PC-3 (cell line): ENCODE data around the gene VPS52. TPM values are rescaled to one million over a fixed set of nuclear protein-coding genes. Genes with fewer than 3 reads are reported as not detected.

Source experiments
- ATAC-seq: fragments of 200-7000 bp; cut with Tn5 transposase; 2 replicates; pipeline ENCODE4 v1.9.1; 2020; ENCODE audit warnings: mild to moderate bottlenecking, moderate library complexity
- BruUV-seq: library from RNA; stranded (reverse); fragments of 400-500 nt; replicated peaks from 2 replicates; lab custom pipeline; 2021; lab: Mats Ljungman, UMichigan
- CTCF ChIA-PET: fragments of 300-600 bp; sonication (Branson Sonifier 250); formaldehyde crosslinking; loops from one replicate; lab custom pipeline; 2022; ENCODE audit warnings: antibody characterized with exemption; lab: Charles Lee
- POLR2A ChIA-PET: fragments of 300-600 bp; sonication (Branson Sonifier 250); formaldehyde crosslinking; loops from one replicate; lab custom pipeline; 2022; ENCODE audit warnings: antibody characterized with exemption; ENCODE audit not compliant: unreplicated experiment; lab: Charles Lee
- DNase-seq: peaks from one replicate; pipeline ENCODE4 v3.0.0-alpha.2; 2015
- H2AFZ ChIP-seq: fragments of 300-600 bp; sonication (generic); 2 replicates; pipeline ENCODE4 v1.6.0; 2016; ENCODE audit warnings: antibody characterized with exemption, low read length
- H3F3A ChIP-seq: fragments of 300-600 bp; sonication (generic); one replicate; pipeline ENCODE4 v1.6.0; 2017; ENCODE audit warnings: antibody characterized with exemption, low read length, control low read depth, mild to moderate bottlenecking; ENCODE audit not compliant: unreplicated experiment
- H3K27ac ChIP-seq: fragments of 300-600 bp; sonication (generic); 2 replicates; pipeline ENCODE4 v1.5.1; 2016; ENCODE audit warnings: mild to moderate bottlenecking, low read length
- H3K27me3 ChIP-seq: fragments of 300-600 bp; sonication (generic); 2 replicates; pipeline ENCODE4 v1.6.1; 2016; ENCODE audit warnings: low read length, mixed read lengths
- H3K36me3 ChIP-seq: fragments of 300-600 bp; sonication (generic); 2 replicates; pipeline ENCODE4 v1.6.1; 2016; ENCODE audit warnings: low read depth, mixed run types, low read length, mixed read lengths
- H3K4me1 ChIP-seq: fragments of 300-600 bp; sonication (generic); 2 replicates; pipeline ENCODE4 v1.5.1; 2016; ENCODE audit warnings: low read length; ENCODE audit not compliant: insufficient read depth
- H3K4me2 ChIP-seq: fragments of 300-600 bp; sonication (generic); 2 replicates; pipeline ENCODE4 v1.6.0; 2016; ENCODE audit warnings: low read length
- H3K4me3 ChIP-seq: fragments of 300-600 bp; sonication (generic); 2 replicates; pipeline ENCODE4 v1.5.1; 2016; ENCODE audit warnings: mild to moderate bottlenecking, low read length, mixed read lengths
- H3K79me2 ChIP-seq: fragments of 300-600 bp; sonication (generic); 2 replicates; pipeline ENCODE4 v1.6.1; 2017; ENCODE audit warnings: low read length, mixed read lengths
- H3K9ac ChIP-seq: fragments of 300-600 bp; sonication (generic); 2 replicates; pipeline ENCODE4 v1.6.0; 2016; ENCODE audit warnings: mild to moderate bottlenecking, low read length
- H3K9me2 ChIP-seq: fragments of 300-600 bp; sonication (generic); replicated peaks from 2 replicates; pipeline ENCODE4 v1.6.1; 2016; ENCODE audit warnings: mixed run types, low read length, mixed read lengths
- H3K9me3 ChIP-seq: fragments of 300-600 bp; sonication (generic); 2 replicates; pipeline ENCODE4 v1.6.1; 2016; ENCODE audit warnings: low read length, mixed read lengths
- H4K20me1 ChIP-seq: fragments of 300-600 bp; sonication (generic); 2 replicates; pipeline ENCODE4 v1.6.1; 2016; ENCODE audit warnings: low read length, mixed read lengths
- CTCF ChIP-seq: fragments of 300-600 bp; sonication (generic); conservative IDR thresholded peaks from 2 replicates; pipeline ENCODE4 v1.5.1; 2017; ENCODE audit warnings: antibody characterized with exemption, low read depth, mild to moderate bottlenecking, low read length
- EZH2 ChIP-seq: fragments of 300-600 bp; sonication (generic); IDR thresholded peaks from one replicate; pipeline ENCODE4 v1.6.1; 2017; ENCODE audit warnings: antibody characterized with exemption, mild to moderate bottlenecking, low read length; ENCODE audit not compliant: unreplicated experiment
- EZH2phosphoT487 ChIP-seq: fragments of 300-600 bp; sonication (generic); IDR thresholded peaks from 2 replicates; pipeline ENCODE4 v1.6.1; 2018; ENCODE audit warnings: mild to moderate bottlenecking, antibody characterized with exemption, low read length, borderline replicate concordance
- intact Hi-C: fragments of 100-400 bp; cut with micrococcal nuclease; formaldehyde crosslinking; loops from 2 replicates; pipeline ENCODE4 v1.9.0; 2023
- total RNA-seq: library from RNA; depleted of rRNA; stranded (reverse); fragments of >200 nt; gene quantifications from 2 replicates; pipeline ENCODE4 v1.2.3, GENCODE V29; 2014

VPS52 gene
- total RNA-seq, 1 experiment from 2014 or later: 33.7 TPM

- Histone ChIP-seq H2AFZ (no peak overlapping the region), H3K9me2 (no peaks in the 10 kb centered on the region), H3K27ac (no peak overlapping the region), H3K27me3 (no peaks in the 10 kb centered on the region), H3K36me3 (no peaks in the 10 kb centered on the region), H3F3A (no peaks in the 10 kb centered on the region), H3K9me3 (no peaks in the 10 kb centered on the region), H3K9ac (no peak overlapping the region), H4K20me1 (no peaks in the 10 kb centered on the region), H3K79me2 (0 out of 2 replicates have a peak, but pooled peaks cover under 1% of the 10 kb centered on the region), H3K4me1 (0 out of 2 replicates have a peak, but pooled peaks cover 2% of the 10 kb centered on the region), H3K4me2 (peak overlapping the region; percentile 50), H3K4me3 (no peak overlapping the region)
- ATAC-seq: 0 out of 2 replicates have a peak, but pooled peaks have one; percentile 11
- intact Hi-C loops: no loop called here
- CTCF ChIA-PET: no interaction called here
- POLR2A ChIA-PET: no interaction called here
- no peak for DNase-seq
- BruUV-seq: no TSS peak
- TF ChIP-seq EZH2 (no peak), CTCF (no peak), EZH2phosphoT487 (no peak)
Measured at GRCh38 chr6:33213989-33214335, 57.7 kb downstream of the VPS52 start.

DNA sequence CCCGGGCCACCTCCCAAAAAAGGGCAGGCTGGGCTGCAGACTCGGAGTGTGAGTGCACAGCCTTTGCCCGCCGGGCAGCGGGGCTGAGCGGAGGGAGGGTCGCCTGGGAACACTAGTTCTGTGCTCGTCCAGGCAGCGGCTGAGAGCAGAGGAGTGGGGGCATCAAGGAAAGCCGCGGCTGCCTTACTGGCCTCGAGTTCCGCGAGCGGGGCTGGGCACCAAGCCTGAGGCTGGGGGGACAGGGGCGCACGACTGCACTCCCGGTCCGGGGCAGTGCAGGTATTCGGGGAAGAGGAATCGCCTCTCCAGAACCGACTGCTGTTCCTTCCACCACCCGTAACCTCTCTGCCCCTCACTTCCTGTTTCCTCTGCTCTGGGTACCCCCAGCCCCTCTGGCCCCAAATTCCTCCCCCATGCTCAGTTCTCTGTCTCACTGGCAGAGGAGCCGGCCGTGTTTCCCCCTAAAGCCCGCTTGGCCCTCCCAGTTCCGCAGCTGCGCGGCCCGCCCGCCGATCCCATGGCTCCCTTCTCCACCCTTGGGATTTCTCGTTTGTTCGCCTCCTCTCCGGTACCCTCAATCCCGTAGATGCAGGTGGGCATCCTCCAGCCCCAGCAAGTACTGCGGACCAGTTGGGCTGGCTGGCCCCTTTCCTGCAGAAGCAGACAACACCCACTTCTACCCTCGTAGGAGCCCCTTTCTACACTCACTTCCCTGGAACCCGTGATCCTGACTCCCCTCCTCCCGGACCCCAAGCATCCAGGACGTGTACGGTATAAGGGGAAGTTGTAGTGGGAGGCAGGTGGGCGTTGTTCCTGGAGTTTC lies 58.3 kb downstream of the VPS52 start:
- H2AFZ ChIP-seq: no peak overlapping the region
- DNase-seq (no peak), ATAC-seq (no peak; the same call in 1 of the 2 replicates)
- no peaks in the 10 kb centered on the region for H3K27me3 ChIP-seq
- peak overlapping the region; percentile 50 for H3K4me2 ChIP-seq
- no peak overlapping the region for H3K9ac ChIP-seq
- H3F3A ChIP-seq: no peaks in the 10 kb centered on the region
- BruUV-seq: no TSS peak
- TF ChIP-seq CTCF (no peak), EZH2phosphoT487 (no peak)
- no peaks in the 10 kb centered on the region for H3K9me2 ChIP-seq
- intact Hi-C loops: no loop called here
- no peaks in the 10 kb centered on the region for H3K9me3 ChIP-seq
- 0 out of 2 replicates have a peak, but pooled peaks cover 5% of the 10 kb centered on the region for H3K4me1 ChIP-seq
- 0 out of 2 replicates have a peak, but pooled peaks cover 5% of the 10 kb centered on the region for H3K79me2 ChIP-seq
- peak overlapping the region; percentile 43; the same call in 1 of the 2 replicates for H3K4me3 ChIP-seq
- H3K36me3 ChIP-seq: no peaks in the 10 kb centered on the region
- CTCF ChIA-PET: no interaction called here
- H4K20me1 ChIP-seq: no peaks in the 10 kb centered on the region
- H3K27ac ChIP-seq: no peak overlapping the region
- POLR2A ChIA-PET: no interaction called here

DNA sequence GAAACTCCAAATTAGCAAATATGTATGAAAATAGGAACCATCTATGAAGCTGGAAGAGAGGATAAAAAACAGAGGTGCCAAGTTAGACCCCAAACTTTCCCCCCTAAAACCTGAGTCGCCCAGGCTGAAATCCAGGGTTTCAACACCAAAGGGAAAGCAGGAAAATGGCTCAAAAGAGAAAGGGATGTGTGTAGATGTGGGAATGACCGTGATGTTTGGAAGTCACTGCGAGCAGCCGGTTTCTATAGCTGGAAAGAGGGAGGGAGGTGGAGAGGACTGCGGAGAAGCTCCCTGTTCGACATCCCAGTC lies 58.9 kb downstream of the VPS52 start:
- Histone ChIP-seq H3K36me3 (no peaks in the 10 kb centered on the region), H3K9me3 (no peaks in the 10 kb centered on the region), H2AFZ (no peak overlapping the region), H3K79me2 (0 out of 2 replicates have a peak, but pooled peaks cover 5% of the 10 kb centered on the region), H3K27me3 (no peaks in the 10 kb centered on the region), H3K4me1 (0 out of 2 replicates have a peak, but pooled peaks cover 5% of the 10 kb centered on the region), H3K4me2 (peak overlapping the region; percentile 50), H3K9me2 (no peaks in the 10 kb centered on the region), H3K4me3 (peak overlapping the region; percentile 43; the same call in 1 of the 2 replicates), H3F3A (no peaks in the 10 kb centered on the region), H3K27ac (no peak overlapping the region), H3K9ac (no peak overlapping the region), H4K20me1 (no peaks in the 10 kb centered on the region)
- DNase-seq (no peak), ATAC-seq (no peak)
- ChIA-PET POLR2A (no interaction called here), CTCF (no interaction called here)
- intact Hi-C loops: no loop called here
- no TSS peak for BruUV-seq
- TF ChIP-seq EZH2 (no peak), EZH2phosphoT487 (no peak), CTCF (no peak)
